ENCODE results near the gene SNX22.

SNX22 gene

DNA sequence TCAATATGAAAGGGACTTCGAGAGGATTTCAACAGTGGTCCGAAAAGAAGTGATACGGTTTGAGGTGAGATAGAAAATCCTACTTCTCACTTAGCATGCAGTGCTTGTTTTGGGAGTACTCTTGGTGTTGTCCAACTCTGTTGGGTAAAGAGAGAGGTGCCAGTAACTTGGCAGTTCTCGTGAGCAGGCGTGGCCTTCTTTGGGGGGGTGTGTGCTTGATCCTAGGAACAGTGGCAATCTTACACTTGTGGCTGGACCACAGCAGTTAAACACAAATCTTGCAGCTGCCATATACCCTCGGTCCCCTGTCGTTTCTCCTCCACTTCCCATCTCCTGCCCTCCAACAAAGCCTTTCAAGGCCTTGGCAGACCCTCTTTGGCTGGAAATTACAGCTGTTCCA lies 15.2 kb upstream of the SNX22 start:
- DNase-seq: no peak

- DNase-seq: no peak
Measured at GRCh38 chr15:64137226-64137833, 14.2 kb upstream of the SNX22 start.

- no peak for DNase-seq
Measured at GRCh38 chr15:64138331-64138941, 13.1 kb upstream of the SNX22 start.

GRCh38 chr15:64141798-64142512 lies 9.6 kb upstream of the SNX22 start:
- DNase-seq: no peak

GRCh38 chr15:64143276-64143675 lies 8.3 kb upstream of the SNX22 start:
- no peak for DNase-seq

GRCh38 chr15:64144192-64144564 lies 7.4 kb upstream of the SNX22 start:
- DNase-seq: no peak

DNA sequence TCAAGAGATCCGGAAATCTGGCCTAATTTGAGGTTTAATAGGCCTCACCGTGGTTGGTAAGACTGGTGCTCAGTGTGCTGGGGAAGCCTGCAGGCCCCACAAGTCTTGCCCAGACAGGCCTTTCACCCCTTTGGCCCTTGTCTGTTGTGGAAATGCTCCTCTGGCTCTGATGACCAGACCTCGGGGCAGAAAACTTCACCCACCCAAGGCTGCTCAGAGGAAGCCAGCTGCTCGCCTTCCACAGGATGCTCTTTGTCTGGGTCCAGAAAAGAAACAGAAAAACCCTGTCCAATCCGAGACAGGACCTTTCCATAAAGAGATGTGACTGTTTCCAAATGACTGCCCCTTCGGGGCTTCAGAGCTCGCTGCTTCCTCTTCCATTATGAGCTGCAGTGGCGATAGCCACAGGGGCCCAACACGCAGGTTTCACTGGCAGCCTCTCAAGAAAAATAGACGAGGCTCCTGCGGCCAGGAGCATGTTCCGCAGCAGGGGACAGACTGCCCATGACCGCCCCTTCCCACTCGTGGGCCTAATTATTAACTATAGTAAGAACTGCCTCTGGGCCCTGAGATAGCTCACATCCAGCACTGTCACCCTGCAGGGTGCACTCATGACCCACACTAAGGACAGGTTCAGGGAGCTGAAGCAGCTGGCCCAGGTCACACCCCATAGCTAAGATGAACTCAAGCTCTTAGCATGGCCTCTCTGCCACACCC lies 6.8 kb upstream of the SNX22 start:
- DNase-seq: no peak

DNA sequence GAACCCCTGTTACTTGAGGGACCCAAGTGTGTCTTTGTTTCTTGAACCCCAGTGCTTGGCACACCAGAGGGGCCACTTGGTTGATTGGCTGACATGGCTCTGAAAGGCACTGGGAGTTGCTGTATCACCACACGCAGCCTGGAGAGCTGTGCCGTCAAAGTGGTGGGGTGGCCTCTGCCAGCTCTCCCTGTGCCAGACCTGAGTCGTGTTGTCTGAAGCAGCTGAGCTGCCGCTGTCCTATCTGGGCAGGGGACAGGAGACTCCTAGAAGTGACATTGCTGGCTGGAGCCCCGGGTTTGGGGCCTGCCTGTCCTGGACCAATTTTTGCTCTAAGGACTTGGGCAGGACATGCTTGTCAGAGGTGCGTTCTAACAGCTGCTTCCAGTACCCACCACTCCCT lies 5.5 kb upstream of the SNX22 start:
- DNase-seq: no peak

- no peak for DNase-seq
Measured at GRCh38 chr15:64146520-64146884, 5.0 kb upstream of the SNX22 start.

DNA sequence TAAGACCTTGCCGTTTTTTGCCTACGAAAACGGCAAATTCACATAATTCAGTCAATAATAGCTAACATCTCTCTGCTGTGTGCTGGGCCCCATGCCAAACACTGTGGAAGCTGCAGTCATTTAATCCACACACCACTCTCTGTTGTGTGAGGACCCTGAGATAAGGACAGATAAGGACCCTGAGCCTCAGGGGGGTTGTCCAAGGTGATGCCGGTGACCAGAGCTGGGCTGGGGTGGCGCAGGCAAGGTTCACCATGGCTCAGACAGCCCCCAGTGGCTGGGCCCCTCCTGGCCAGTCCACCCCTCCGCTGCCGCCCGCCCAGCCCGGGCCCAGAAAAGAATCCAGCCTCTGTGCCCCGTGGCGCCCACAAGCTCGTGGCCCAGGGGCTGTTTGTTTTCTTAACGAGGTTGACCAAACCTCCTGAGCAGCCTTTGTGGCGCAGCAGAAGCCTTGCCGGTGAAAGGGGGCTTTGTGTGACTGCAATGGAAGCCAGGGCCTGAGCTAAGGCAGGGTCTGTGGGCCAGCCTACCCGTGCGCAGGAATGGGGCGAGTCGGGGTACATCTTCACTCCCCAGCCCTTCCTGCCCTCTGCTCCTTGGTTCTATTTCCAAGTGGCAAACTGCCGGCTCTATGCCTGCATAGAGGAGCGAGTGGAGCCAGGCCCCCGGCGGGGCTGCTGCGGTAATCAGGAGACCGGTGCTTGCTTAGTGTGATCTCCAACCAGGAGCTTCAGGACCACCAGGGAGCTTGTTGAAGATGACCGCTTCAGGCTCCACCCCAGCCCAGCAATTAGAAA lies 4.4 kb upstream of the SNX22 start:
- DNase-seq: no peak

- DNase-seq: no peak
Measured at GRCh38 chr15:64148168-64148567, 3.4 kb upstream of the SNX22 start.

DNA sequence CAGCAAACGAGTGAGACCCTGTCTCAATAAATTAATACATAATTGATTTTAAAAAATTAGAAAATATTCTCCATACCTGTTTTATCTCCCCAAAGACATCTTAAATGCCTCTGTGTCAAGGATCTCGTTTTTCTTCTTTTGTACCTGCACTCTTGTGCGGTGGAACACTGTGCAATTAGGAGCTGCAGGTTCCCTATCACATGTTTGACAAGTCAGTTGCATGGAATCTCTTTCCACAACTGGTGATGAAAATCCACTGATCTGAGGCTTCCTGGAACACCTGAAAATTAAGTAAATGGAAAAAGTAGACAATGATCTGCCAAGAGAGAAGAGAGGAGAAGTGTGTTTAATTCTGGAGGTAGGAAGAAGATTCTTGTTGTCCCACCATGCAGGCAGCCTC lies 3.0 kb upstream of the SNX22 start:
- no peak for DNase-seq

- no peak for DNase-seq
Measured at GRCh38 chr15:64149424-64149823, 2.1 kb upstream of the SNX22 start.

- DNase-seq: no peak
Measured at GRCh38 chr15:64149893-64150578, 1.5 kb upstream of the SNX22 start.

DNA sequence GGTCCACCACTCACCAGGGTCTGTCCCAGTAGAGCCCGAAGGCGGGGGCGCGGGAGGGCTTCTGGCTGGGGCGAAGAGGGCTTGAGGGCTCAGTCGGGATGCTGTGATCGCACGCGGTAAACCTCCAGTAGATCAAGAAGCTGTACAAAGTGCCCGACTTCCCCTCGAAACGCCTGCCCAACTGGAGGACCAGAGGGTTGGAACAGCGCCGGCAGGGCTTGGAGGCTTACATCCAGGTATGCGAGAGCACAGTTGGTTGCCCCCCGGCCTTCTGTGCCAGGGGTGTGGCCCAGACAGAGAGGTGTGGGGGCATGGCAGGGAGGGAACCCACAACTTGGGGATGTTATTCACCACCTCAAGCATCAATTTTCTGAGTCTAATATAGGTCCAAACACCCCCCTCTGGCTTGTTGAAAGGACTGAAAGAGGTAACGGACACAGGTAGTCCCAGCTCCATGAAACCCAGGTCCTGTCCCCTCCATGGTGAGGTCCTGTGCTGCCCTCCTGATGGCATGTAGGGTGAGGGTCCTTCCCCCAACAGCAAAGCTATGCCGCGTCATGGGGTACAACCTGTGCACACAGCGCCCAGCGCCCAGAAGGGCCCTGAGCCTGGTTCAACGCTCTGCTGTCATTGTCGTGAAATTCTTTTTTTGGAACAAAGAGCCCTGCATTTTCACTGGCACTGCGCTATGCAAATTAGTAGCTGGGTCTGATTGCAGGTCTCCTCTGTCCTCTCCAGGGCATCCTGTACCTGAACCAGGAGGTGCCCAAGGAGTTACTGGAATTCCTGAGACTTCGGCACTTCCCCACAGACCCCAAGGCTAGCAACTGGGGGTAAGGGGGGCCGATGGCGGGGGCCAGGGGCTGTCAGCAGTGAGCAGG lies 1.2 kb downstream of the SNX22 start:
- no peak for DNase-seq

- peak; percentile 92 for DNase-seq
Measured at GRCh38 chr15:64153480-64154367, 2.2 kb downstream of the SNX22 start.

GRCh38 chr15:64155802-64156651 lies 4.5 kb downstream of the SNX22 start:
- DNase-seq: no peak

DNA sequence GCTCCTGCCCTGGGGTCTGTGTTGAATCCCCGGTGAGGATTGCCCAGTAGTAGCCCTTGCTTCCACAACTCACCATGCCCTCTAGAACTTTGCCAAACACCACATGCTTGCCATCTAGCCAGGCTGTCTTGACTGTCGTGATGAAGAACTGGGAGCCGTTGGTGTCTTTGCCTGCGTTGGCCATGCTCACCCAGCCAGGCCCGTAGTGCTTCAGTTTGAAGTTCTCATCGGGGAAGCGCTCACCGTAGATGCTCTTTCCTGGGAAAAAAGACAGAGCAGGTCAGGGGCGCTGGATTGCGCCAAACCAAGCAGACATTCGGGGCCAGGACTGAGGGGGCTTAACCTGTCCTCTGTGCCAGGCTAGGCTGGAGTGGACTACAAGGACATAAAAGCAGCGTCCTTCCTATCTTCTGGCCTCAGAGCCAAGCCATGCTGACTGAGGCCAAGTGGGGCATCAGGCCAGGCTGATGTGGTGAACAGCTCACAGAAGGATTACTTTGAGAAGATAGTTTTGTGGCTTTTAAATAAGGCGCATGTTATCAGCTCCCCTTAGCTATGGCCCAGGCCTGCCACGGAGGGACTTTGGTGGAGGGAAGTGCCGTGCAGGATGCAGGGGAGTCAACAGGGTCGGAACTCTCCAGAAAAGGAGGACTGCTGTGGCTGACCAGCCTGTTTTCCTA lies 5.3 kb downstream of the SNX22 start:
- DNase-seq: no peak

Data from activated T-cell treated with anti-CD3 and anti-CD28 coated beads for 4 hours (primary cell).